ENCODE data around the gene IL1RAPL1. TPM values are rescaled to one million over a fixed set of nuclear protein-coding genes. Genes with fewer than 3 reads are reported as not detected.

IL1RAPL1 gene
- total RNA-seq, 4 donors from 2014 or later = 0.42 to 0.99 (median 0.46) TPM

DNA sequence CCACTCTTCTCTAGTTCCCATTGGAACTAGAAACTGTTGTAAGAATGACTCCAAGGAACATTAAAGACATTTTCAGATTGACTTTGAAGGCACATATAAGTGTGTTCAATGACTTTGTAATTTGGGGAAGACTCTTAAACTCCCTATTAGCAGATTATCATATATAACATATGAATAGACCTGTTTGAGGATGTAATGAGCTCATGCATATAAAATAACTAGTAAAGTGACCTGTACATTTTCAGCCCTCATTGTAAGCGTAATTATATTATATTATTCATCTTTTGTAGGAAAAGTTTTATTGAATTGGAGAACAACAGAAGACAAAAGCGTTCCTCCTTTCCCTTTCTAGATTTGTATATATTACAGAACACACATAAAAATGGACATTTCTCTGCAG is 455.1 kb downstream of the IL1RAPL1 start:
- Histone ChIP-seq H3K4me1 (no peaks in the 10 kb centered on the region), H3K36me3 (no peaks in the 10 kb centered on the region), H3K4me3 (no peak overlapping the region), H3K27me3 (no peaks in the 10 kb centered on the region), H3K9me3 (no peaks in the 10 kb centered on the region), H3K27ac (replicated peaks in 1 of 4) (no peak overlapping the region)
- no peak for TF ChIP-seq EP300 (IDR thresholded peaks at IDR 0.05)
- TF ChIP-seq, protein P1, sequence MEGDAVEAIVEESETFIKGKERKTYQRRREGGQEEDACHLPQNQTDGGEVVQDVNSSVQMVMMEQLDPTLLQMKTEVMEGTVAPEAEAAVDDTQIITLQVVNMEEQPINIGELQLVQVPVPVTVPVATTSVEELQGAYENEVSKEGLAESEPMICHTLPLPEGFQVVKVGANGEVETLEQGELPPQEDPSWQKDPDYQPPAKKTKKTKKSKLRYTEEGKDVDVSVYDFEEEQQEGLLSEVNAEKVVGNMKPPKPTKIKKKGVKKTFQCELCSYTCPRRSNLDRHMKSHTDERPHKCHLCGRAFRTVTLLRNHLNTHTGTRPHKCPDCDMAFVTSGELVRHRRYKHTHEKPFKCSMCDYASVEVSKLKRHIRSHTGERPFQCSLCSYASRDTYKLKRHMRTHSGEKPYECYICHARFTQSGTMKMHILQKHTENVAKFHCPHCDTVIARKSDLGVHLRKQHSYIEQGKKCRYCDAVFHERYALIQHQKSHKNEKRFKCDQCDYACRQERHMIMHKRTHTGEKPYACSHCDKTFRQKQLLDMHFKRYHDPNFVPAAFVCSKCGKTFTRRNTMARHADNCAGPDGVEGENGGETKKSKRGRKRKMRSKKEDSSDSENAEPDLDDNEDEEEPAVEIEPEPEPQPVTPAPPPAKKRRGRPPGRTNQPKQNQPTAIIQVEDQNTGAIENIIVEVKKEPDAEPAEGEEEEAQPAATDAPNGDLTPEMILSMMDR (IDR thresholded peaks at IDR 0.05) = no peak
- TF ChIP-seq POLR2AphosphoS5 (IDR thresholded peaks at IDR 0.05) = no peak
- TF ChIP-seq POLR2A (IDR thresholded peaks at IDR 0.05; ENCODE audit: low read depth) = no peak
- 66% methylated on average over 2 of the region's 2 CpGs for WGBS
- intact Hi-C loops (cut with DNase I) = no loop called here
- DNase-seq (ENCODE audit: extremely low spot score) = no peak

DNA sequence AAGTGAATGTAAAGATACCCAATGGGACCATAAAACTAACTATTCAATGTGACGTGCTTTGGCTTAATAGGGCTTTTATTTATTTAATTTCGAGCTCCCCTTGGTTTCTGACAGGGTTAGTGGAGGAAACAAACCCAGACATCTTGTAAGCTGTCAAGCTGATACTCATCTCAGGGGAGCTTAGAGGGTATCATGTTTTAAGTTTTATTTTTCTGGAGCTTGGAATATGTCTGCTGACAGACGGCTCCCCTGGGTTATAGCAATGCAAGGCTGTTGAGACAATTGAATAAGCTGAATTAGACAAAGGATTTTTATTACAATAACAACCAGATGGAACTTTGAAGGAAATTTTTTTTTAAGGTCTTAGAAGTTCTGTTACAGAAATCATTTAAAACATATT is 456.5 kb downstream of the IL1RAPL1 start:
- intact Hi-C loops (cut with DNase I) = no loop called here
- Histone ChIP-seq H3K4me3 (no peak overlapping the region), H3K9me3 (no peaks in the 10 kb centered on the region), H3K27ac (replicated peaks in 1 of 4) (no peak overlapping the region), H3K27me3 (no peaks in the 10 kb centered on the region), H3K4me1 (no peaks in the 10 kb centered on the region), H3K36me3 (no peaks in the 10 kb centered on the region)
- no peak for DNase-seq (ENCODE audit: extremely low spot score)
- 66% methylated on average over 3 of the region's 3 CpGs for WGBS
- no peak for TF ChIP-seq POLR2A (IDR thresholded peaks at IDR 0.05; ENCODE audit: low read depth)
- TF ChIP-seq, protein P1 (IDR thresholded peaks at IDR 0.05) = no peak
- no peak for TF ChIP-seq EP300 (IDR thresholded peaks at IDR 0.05)
- no peak for TF ChIP-seq POLR2AphosphoS5 (IDR thresholded peaks at IDR 0.05)

DNA sequence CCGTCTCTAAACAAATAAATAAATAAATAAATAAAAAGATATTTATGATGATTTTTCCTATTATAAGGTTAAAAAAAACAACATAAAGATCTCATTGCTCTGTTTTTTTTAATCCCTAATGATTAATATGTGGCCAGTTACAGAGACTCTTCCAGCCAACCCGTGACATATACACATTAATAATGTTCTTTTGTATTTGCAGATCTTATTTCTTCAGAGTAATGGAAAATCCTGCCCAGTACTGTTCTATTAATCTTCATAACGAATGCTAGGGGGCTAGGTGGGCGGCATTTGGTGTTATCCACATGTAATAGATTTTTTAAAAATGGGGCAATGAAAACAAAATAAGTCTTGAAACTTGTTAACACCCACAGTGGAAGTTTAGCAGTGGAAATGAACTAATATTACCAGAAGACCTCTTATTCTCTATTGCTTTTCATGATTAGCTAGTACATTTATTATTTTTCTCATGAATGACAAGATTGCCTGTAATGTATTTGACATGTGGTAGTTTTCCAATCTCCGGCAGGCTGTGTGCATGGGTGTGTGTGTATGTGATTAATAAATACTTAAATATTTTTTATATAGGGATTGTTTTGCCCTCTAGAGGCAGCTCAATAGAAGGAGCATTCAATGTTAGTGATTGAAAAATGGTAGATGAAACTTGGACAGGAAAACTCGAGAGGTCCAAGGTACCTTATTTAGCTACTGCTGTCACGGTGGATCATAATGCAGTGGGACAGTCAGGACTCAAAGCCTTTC is 457.4 kb downstream of the IL1RAPL1 start:
- intact Hi-C loops (cut with DNase I) = no loop called here
- no peaks in the 10 kb centered on the region for H3K27me3 ChIP-seq
- H3K9me3 ChIP-seq = no peaks in the 10 kb centered on the region
- H3K4me1 ChIP-seq = no peaks in the 10 kb centered on the region
- TF ChIP-seq, protein P1 (IDR thresholded peaks at IDR 0.05) = peak in 1 of 3 experiments; percentile 17
- TF ChIP-seq POLR2AphosphoS5 (IDR thresholded peaks at IDR 0.05) = no peak
- 54% methylated on average over 7 of the region's 7 CpGs for WGBS
- no peak overlapping the region for H3K27ac ChIP-seq (replicated peaks in 1 of 4)
- H3K36me3 ChIP-seq = no peaks in the 10 kb centered on the region
- no peak for DNase-seq (ENCODE audit: extremely low spot score)
- H3K4me3 ChIP-seq = no peak overlapping the region

DNA sequence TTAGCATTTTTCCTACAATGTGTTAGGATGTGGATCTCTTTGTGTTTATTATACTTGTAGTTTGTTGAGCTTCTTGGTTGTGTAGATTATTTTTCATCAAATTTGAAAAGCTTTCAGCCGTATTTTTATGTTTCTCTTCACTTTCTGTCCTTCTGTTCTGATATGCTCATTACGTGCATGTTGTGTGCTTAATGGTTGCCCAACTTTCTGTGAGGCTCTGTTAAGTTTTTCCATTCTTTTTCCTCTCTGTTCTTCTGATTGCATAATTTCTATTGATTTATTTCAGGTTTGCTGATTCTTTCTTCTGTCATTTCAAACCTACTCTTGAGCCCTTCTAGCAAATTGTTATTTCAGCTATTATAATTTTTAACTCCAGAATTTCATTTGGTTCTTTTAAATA is 478.2 kb downstream of the IL1RAPL1 start:
- no peaks in the 10 kb centered on the region for H3K27me3 ChIP-seq
- DNase-seq (ENCODE audit: extremely low spot score) = no peak
- no peak overlapping the region for H3K27ac ChIP-seq (replicated peaks in 1 of 4)
- H3K9me3 ChIP-seq = no peaks in the 10 kb centered on the region
- H3K4me3 ChIP-seq = no peak overlapping the region
- H3K4me1 ChIP-seq = no peaks in the 10 kb centered on the region
- WGBS = 74% methylated on average over 2 of the region's 2 CpGs
- no peaks in the 10 kb centered on the region for H3K36me3 ChIP-seq
- intact Hi-C loops (cut with DNase I) = no loop called here
- no peak for TF ChIP-seq POLR2AphosphoS5 (IDR thresholded peaks at IDR 0.05)
- no peak for TF ChIP-seq EP300 (IDR thresholded peaks at IDR 0.05)
- TF ChIP-seq, protein P1 (IDR thresholded peaks at IDR 0.05) = no peak
- TF ChIP-seq POLR2A (IDR thresholded peaks at IDR 0.05; ENCODE audit: low read depth) = no peak

DNA sequence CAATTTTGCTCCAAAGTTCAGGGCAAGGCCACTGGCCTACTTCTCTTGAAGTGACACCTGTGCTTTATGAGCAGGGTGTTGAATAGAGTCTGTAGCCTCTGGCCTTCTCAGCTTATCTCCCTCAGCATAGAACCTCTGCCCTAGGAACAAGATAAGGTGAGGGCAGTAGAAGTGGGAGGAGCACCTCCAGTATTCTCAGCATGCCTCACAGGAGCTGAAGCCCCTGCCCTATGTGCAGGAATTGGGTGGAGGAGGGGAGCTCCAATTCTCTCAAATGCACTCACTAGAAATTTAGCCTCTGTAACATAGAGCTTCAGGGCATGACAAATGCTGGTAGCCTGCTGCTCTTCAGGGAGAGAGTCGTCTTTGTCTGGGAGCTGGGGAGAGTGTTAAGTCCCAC is 479.3 kb downstream of the IL1RAPL1 start:
- TF ChIP-seq, protein P1 (IDR thresholded peaks at IDR 0.05) = no peak
- TF ChIP-seq EP300 (IDR thresholded peaks at IDR 0.05) (no peak), POLR2AphosphoS5 (IDR thresholded peaks at IDR 0.05) (no peak), POLR2A (IDR thresholded peaks at IDR 0.05; ENCODE audit: low read depth) (no peak)
- intact Hi-C loops (cut with DNase I) = no loop called here
- WGBS = 14% methylated on average over 1 of the region's 1 CpG
- DNase-seq (ENCODE audit: extremely low spot score) = no peak
- Histone ChIP-seq H3K4me3 (no peak overlapping the region), H3K27ac (replicated peaks in 1 of 4) (no peak overlapping the region), H3K36me3 (no peaks in the 10 kb centered on the region), H3K27me3 (no peaks in the 10 kb centered on the region), H3K9me3 (no peaks in the 10 kb centered on the region), H3K4me1 (no peaks in the 10 kb centered on the region)

Data from esophagus muscularis mucosa (tissue), 4 donors.